SU-DHL-6 (cell line): Measurements from ENCODE around the gene UBQLNL.

Source experiments
- CTCF ChIP-seq: fragments of 200-600 bp; sonication (generic); IDR thresholded peaks from one replicate; pipeline ENCODE4 v1.5.1; 2017; ENCODE audit warnings: antibody characterized with exemption, mild to moderate bottlenecking, low read length, moderate library complexity; ENCODE audit not compliant: insufficient read depth, poor library complexity, severe bottlenecking
- EZH2phosphoT487 ChIP-seq: fragments of 200-600 bp; sonication (generic), shearing (Covaris generic); conservative IDR thresholded peaks from 2 replicates; pipeline ENCODE4 v1.6.1; 2018; ENCODE audit warnings: mild to moderate bottlenecking, antibody characterized with exemption, low read length, moderate library complexity, mixed read lengths

- TF ChIP-seq CTCF (no peak), EZH2phosphoT487 (no peak)
Measured at GRCh38 chr11:5550440-5551095, 34.1 kb upstream of the UBQLNL start.
